HCT116 (cell line): ENCODE data around the gene SPATC1L. TPM values are rescaled to one million over a fixed set of nuclear protein-coding genes. Genes with fewer than 3 reads are reported as not detected.
"Not testable (repeated sequence)": the region's sequence is repeated elsewhere in the genome, so short reads cannot be mapped to it uniquely, and the experiment has no call there.

Experiments
- ATAC-seq: fragments of 200-7000 bp; cut with Tn5 transposase; 2 replicates; pipeline ENCODE4 v1.9.1; 2020; ENCODE audit warnings: mild to moderate bottlenecking, moderate library complexity
- BruUV-seq: library from RNA; stranded (reverse); fragments of 400-500 nt; replicated peaks from 2 replicates; lab custom pipeline; 2021; lab: Mats Ljungman, UMichigan
- CTCF ChIA-PET: fragments of 300-600 bp; sonication (Branson Sonifier 250); formaldehyde crosslinking; loops from one replicate; lab custom pipeline; 2021; ENCODE audit warnings: antibody characterized with exemption; lab: Charles Lee
- POLR2A ChIA-PET: fragments of 300-600, 350-600 bp; sonication (Branson Sonifier 250); formaldehyde crosslinking; loops from one replicate; lab custom pipeline; 2021; ENCODE audit warnings: antibody characterized with exemption; lab: Charles Lee
- RAD21 ChIA-PET, 2 experiments: fragments of 300-600 bp; sonication (Branson Sonifier 250); formaldehyde crosslinking; loops; one replicate each; lab custom pipeline; 2023; ENCODE audit warnings: low total read pairs in 2 of 2; ENCODE audit not compliant: uncharacterized antibody in 2 of 2, unreplicated experiment in 2 of 2, low non-redundant PET in 1 of 2; lab: Charles Lee
- DNase-seq: peaks from one replicate; pipeline ENCODE4 v3.0.0-alpha.2; 2010; ENCODE audit warnings: low read depth, low spot score
- H2AFZ ChIP-seq: fragments of 200-600 bp; shearing (Covaris generic), sonication (generic); 2 replicates; pipeline ENCODE4 v1.6.1; 2017; ENCODE audit warnings: low read depth, mixed run types, mixed read lengths, antibody characterized with exemption, low read length; ENCODE audit not compliant: poor library complexity, severe bottlenecking
- H3K27ac ChIP-seq: 2 replicates; pipeline ENCODE4 v1.5.1; 2012; ENCODE audit warnings: low read depth, low read length
- H3K27me3 ChIP-seq: fragments of 200-600 bp; sonication (generic); 2 replicates; pipeline ENCODE4 v1.6.1; 2016; ENCODE audit warnings: mixed run types, low read length, mixed read lengths; ENCODE audit not compliant: insufficient read depth
- H3K36me3 ChIP-seq, 2 experiments: fragments of 200-500 bp in 1 of 2; fragments of 200-600 bp in 1 of 2; sonication (Bioruptor generic) in 1 of 2; sonication (generic) in 1 of 2; 2 replicates each; pipeline versions ENCODE4 v1.5.1 to v1.6.1; 2014 to 2016; ENCODE audit warnings: low read length in 2 of 2, inconsistent platforms in 1 of 2, mixed read lengths in 1 of 2, mixed run types in 1 of 2; ENCODE audit not compliant: insufficient read depth in 2 of 2, control insufficient read depth in 1 of 2
- H3K4me1 ChIP-seq, 2 experiments: fragments of 200-600 bp in 1 of 2; sonication (generic) in 1 of 2; 2 replicates each; pipeline versions ENCODE4 v1.5.1 to v1.6.1; 2012 to 2017; ENCODE audit warnings: low read length in 2 of 2, inconsistent platforms in 1 of 2, mild to moderate bottlenecking in 1 of 2, mixed read lengths in 1 of 2, mixed run types in 1 of 2, moderate library complexity in 1 of 2; ENCODE audit not compliant: insufficient read depth in 2 of 2, control insufficient read depth in 1 of 2
- H3K4me2 ChIP-seq: fragments of 200-600 bp; sonication (generic); 2 replicates; pipeline ENCODE4 v1.6.1; 2017; ENCODE audit warnings: mixed run types, low read length, mixed read lengths
- H3K4me3 ChIP-seq, 2 experiments: fragments of 200-600 bp in 1 of 2; sonication (generic) in 1 of 2; replicated peaks in 1 of 2; 2 replicates each; pipeline ENCODE4 v1.5.1; 2011 to 2016; ENCODE audit warnings: low read length in 2 of 2, control low read depth in 1 of 2, low read depth in 1 of 2, mild to moderate bottlenecking in 1 of 2, mixed read lengths in 1 of 2, mixed run types in 1 of 2
- H3K79me2 ChIP-seq: fragments of 200-600 bp; sonication (generic); 2 replicates; pipeline ENCODE4 v1.6.1; 2017; ENCODE audit warnings: mild to moderate bottlenecking, mixed run types, low read length, moderate library complexity, mixed read lengths; ENCODE audit not compliant: insufficient read depth
- H3K9ac ChIP-seq: fragments of 200-600 bp; sonication (generic); 2 replicates; pipeline ENCODE4 v1.6.1; 2016; ENCODE audit warnings: low read length, mixed read lengths
- H3K9me2 ChIP-seq: fragments of 200-600 bp; sonication (generic), shearing (Covaris generic); 2 replicates; pipeline ENCODE4 v1.6.1; 2017; ENCODE audit warnings: mixed run types, mild to moderate bottlenecking, moderate library complexity; ENCODE audit not compliant: insufficient read depth
- H3K9me3 ChIP-seq, 2 experiments: fragments of 200-500 bp in 1 of 2; fragments of 200-600 bp in 1 of 2; sonication (Bioruptor generic) in 1 of 2; sonication (generic) in 1 of 2; 2 replicates each; pipeline ENCODE4 v1.6.1; 2014 to 2017; ENCODE audit warnings: low read length in 2 of 2, mixed read lengths in 2 of 2, inconsistent platforms in 1 of 2, low read depth in 1 of 2, mild to moderate bottlenecking in 1 of 2, mixed run types in 1 of 2, moderate library complexity in 1 of 2; ENCODE audit not compliant: control insufficient read depth in 1 of 2, insufficient read depth in 1 of 2
- H4K20me1 ChIP-seq: fragments of 200-600 bp; sonication (generic), shearing (Covaris generic); 2 replicates; pipeline ENCODE4 v1.6.1; 2017; ENCODE audit warnings: mixed run types, mild to moderate bottlenecking, moderate library complexity; ENCODE audit not compliant: insufficient read depth
- CBX3 ChIP-seq: IDR thresholded peaks from 2 replicates; pipeline ENCODE4 v1.6.1; 2012; ENCODE audit warnings: low read depth
- CEBPB ChIP-seq: IDR thresholded peaks from 2 replicates; pipeline ENCODE4 v1.6.1; 2012; ENCODE audit warnings: low read depth
- EGR1 ChIP-seq: IDR thresholded peaks from 2 replicates; pipeline ENCODE4 v1.6.1; 2012; ENCODE audit warnings: low read depth
- ELF1 ChIP-seq: IDR thresholded peaks from 2 replicates; pipeline ENCODE4 v1.6.1; 2012; ENCODE audit warnings: low read depth, borderline replicate concordance
- EZH2 ChIP-seq: fragments of 200-600 bp; sonication (generic); IDR thresholded peaks from 2 replicates; pipeline ENCODE4 v1.6.1; 2017; ENCODE audit warnings: antibody characterized with exemption, mixed run types
- EZH2phosphoT487 ChIP-seq: fragments of 200-600 bp; IDR thresholded peaks from 2 replicates; pipeline ENCODE4 v1.6.1; 2018; ENCODE audit warnings: antibody characterized with exemption, borderline replicate concordance
- MAX ChIP-seq: IDR thresholded peaks from 2 replicates; pipeline ENCODE4 v1.6.1; 2012
- POLR2A ChIP-seq: IDR thresholded peaks from 2 replicates; pipeline ENCODE4 v1.7.0; 2011; ENCODE audit warnings: borderline replicate concordance; ENCODE audit not compliant: insufficient read depth, insufficient read length; ENCODE audit errors: extremely low read depth
- POLR2AphosphoS5 ChIP-seq: IDR thresholded peaks from 2 replicates; pipeline ENCODE4 v1.6.1; 2011; ENCODE audit warnings: mild to moderate bottlenecking, low read depth, low read length, moderate library complexity
- SIN3A ChIP-seq: IDR thresholded peaks from 2 replicates; pipeline ENCODE4 v1.6.1; 2012; ENCODE audit warnings: low read depth
- SP1 ChIP-seq: IDR thresholded peaks from 2 replicates; pipeline ENCODE4 v1.6.1; 2012; ENCODE audit warnings: low read depth
- ZFX ChIP-seq: fragments of 450-650 bp; IDR thresholded peaks from 2 replicates; pipeline ENCODE4 v1.6.1; 2017
- ZNF274 ChIP-seq: fragments of 200-500 bp; sonication (Bioruptor generic); IDR thresholded peaks from 2 replicates; pipeline ENCODE4 v1.6.1; 2014; ENCODE audit warnings: mild to moderate bottlenecking, low read depth, low read length, inconsistent platforms
- intact Hi-C: fragments of 100-400 bp; cut with micrococcal nuclease; formaldehyde crosslinking; loops from 2 replicates; pipeline ENCODE4 v1.10.0; 2022
- total RNA-seq: library from RNA; stranded (reverse); gene quantifications from one replicate; pipeline ENCODE4 v1.2.1, GENCODE V29; 2021; ENCODE audit not compliant: unreplicated experiment
- TF ChIP-seq, protein P1 (sequence below), 3 experiments: fragments of 200-600 bp in 1 of 3; sonication (generic) in 1 of 3; IDR thresholded peaks in 2 of 3; conservative IDR thresholded peaks in 1 of 3; 2 replicates each; pipeline ENCODE4 v1.5.1; 2012 to 2017; ENCODE audit warnings: low read depth in 2 of 3, low read length in 2 of 3, antibody characterized with exemption in 1 of 3, borderline replicate concordance in 1 of 3, control low read depth in 1 of 3, mild to moderate bottlenecking in 1 of 3, mixed read lengths in 1 of 3, mixed run types in 1 of 3, moderate library complexity in 1 of 3; ENCODE audit not compliant: insufficient read depth in 1 of 3
- TF ChIP-seq, protein P2 (sequence below): IDR thresholded peaks from 2 replicates; pipeline ENCODE4 v1.6.1; 2011; ENCODE audit warnings: mild to moderate bottlenecking, low read length, moderate library complexity; ENCODE audit not compliant: insufficient replicate concordance; ENCODE audit errors: extremely low read depth

SPATC1L gene
- total RNA-seq, 1 experiment from 2014 or later, result 1.3 TPM

- no peak overlapping the region for H3K4me3 ChIP-seq
- peaks cover 15 to 29% of the 10 kb centered on the region in 2 experiments for H3K4me1 ChIP-seq
- H2AFZ ChIP-seq, result no peak overlapping the region
- H3K27me3 ChIP-seq, result no peaks in the 10 kb centered on the region
- H3K9me3 ChIP-seq, result no peaks in the 10 kb centered on the region; a peak in 1 of 4 replicates
- DNase-seq (no peak), ATAC-seq (no peak)
- RAD21 ChIA-PET, result no interaction called here
- no peaks in the 10 kb centered on the region for H4K20me1 ChIP-seq
- BruUV-seq, result no TSS peak
- intact Hi-C loops, result loop anchor here (5.0 kb wide), 1 partner anchor 84 kb away; no protein-coding TSS in a partner anchor
- no peaks in the 10 kb centered on the region for H3K79me2 ChIP-seq
- TF ChIP-seq ZNF274 (no peak), SP1 (no peak), ELF1 (no peak), ZFX (no peak), EZH2 (no peak), EZH2phosphoT487 (no peak), EGR1 (no peak), SIN3A (no peak), POLR2A (no peak), MAX (no peak), CEBPB (no peak), POLR2AphosphoS5 (no peak), CBX3 (no peak)
- TF ChIP-seq, protein P1, sequence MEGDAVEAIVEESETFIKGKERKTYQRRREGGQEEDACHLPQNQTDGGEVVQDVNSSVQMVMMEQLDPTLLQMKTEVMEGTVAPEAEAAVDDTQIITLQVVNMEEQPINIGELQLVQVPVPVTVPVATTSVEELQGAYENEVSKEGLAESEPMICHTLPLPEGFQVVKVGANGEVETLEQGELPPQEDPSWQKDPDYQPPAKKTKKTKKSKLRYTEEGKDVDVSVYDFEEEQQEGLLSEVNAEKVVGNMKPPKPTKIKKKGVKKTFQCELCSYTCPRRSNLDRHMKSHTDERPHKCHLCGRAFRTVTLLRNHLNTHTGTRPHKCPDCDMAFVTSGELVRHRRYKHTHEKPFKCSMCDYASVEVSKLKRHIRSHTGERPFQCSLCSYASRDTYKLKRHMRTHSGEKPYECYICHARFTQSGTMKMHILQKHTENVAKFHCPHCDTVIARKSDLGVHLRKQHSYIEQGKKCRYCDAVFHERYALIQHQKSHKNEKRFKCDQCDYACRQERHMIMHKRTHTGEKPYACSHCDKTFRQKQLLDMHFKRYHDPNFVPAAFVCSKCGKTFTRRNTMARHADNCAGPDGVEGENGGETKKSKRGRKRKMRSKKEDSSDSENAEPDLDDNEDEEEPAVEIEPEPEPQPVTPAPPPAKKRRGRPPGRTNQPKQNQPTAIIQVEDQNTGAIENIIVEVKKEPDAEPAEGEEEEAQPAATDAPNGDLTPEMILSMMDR (IDR thresholded peaks at IDR 0.05 in 2 of 3, conservative IDR thresholded peaks at IDR 0.05 in 1 of 3; ENCODE audit: borderline replicate concordance in 1 of 3, insufficient read depth in 1 of 3, low read depth in 2 of 3, low read length in 2 of 3), result no peak
- TF ChIP-seq, protein P2, sequence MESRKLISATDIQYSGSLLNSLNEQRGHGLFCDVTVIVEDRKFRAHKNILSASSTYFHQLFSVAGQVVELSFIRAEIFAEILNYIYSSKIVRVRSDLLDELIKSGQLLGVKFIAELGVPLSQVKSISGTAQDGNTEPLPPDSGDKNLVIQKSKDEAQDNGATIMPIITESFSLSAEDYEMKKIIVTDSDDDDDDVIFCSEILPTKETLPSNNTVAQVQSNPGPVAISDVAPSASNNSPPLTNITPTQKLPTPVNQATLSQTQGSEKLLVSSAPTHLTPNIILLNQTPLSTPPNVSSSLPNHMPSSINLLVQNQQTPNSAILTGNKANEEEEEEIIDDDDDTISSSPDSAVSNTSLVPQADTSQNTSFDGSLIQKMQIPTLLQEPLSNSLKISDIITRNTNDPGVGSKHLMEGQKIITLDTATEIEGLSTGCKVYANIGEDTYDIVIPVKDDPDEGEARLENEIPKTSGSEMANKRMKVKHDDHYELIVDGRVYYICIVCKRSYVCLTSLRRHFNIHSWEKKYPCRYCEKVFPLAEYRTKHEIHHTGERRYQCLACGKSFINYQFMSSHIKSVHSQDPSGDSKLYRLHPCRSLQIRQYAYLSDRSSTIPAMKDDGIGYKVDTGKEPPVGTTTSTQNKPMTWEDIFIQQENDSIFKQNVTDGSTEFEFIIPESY, result no peak
- TF ChIP-seq, all 23 proteins: peak for 0
- Histone ChIP-seq H3K36me3 (0 out of 4 replicates have a peak, but pooled peaks cover 0 to 6% of the 10 kb centered on the region in 2 experiments), H3K9me2 (no peaks in the 10 kb centered on the region), H3K27ac (no peak overlapping the region), H3K9ac (no peak overlapping the region), H3K4me2 (no peak overlapping the region)
- CTCF ChIA-PET, result no interaction called here
- POLR2A ChIA-PET, result no interaction called here
Measured at GRCh38 chr21:46226146-46226545, 41.9 kb upstream of the SPATC1L start.

GRCh38 chr21:46223661-46224060 lies 39.4 kb upstream of the SPATC1L start:
- ATAC-seq, POLR2A ChIA-PET, H3K36me3 ChIP-seq, DNase-seq, RAD21 ChIA-PET, H3K4me3 ChIP-seq, H3K9me3 ChIP-seq, H3K9me2 ChIP-seq, BruUV-seq, CTCF ChIA-PET, H3K27ac ChIP-seq, H3K9ac ChIP-seq, H3K27me3 ChIP-seq, H2AFZ ChIP-seq, H3K4me2 ChIP-seq, H4K20me1 ChIP-seq, intact Hi-C loops, H3K79me2 ChIP-seq: not testable (repeated sequence)
- peaks cover 9 to 16% of the 10 kb centered on the region in 2 experiments; a peak in 3 of 4 replicates for H3K4me1 ChIP-seq
